Dermis blood vessel endothelial cell (primary cell): ENCODE data around the gene UBE2B. TPM values are rescaled to one million over a fixed set of nuclear protein-coding genes. Genes with fewer than 3 reads are reported as not detected.
"Not testable (repeated sequence)": the region's sequence is repeated elsewhere in the genome, so short reads cannot be mapped to it uniquely, and the experiment has no call there.

Experiments used
- DNase-seq: peaks from one replicate; pipeline ENCODE4 v3.0.0; 2010
- total RNA-seq: library from RNA; depleted of rRNA; stranded (reverse); fragments of >200 nt; gene quantifications from 2 replicates; pipeline ENCODE4 v1.2.3, GENCODE V29; 2014

The UBE2B gene
- total RNA-seq = 28.9 and 51.4 TPM in 2 replicates

DNA sequence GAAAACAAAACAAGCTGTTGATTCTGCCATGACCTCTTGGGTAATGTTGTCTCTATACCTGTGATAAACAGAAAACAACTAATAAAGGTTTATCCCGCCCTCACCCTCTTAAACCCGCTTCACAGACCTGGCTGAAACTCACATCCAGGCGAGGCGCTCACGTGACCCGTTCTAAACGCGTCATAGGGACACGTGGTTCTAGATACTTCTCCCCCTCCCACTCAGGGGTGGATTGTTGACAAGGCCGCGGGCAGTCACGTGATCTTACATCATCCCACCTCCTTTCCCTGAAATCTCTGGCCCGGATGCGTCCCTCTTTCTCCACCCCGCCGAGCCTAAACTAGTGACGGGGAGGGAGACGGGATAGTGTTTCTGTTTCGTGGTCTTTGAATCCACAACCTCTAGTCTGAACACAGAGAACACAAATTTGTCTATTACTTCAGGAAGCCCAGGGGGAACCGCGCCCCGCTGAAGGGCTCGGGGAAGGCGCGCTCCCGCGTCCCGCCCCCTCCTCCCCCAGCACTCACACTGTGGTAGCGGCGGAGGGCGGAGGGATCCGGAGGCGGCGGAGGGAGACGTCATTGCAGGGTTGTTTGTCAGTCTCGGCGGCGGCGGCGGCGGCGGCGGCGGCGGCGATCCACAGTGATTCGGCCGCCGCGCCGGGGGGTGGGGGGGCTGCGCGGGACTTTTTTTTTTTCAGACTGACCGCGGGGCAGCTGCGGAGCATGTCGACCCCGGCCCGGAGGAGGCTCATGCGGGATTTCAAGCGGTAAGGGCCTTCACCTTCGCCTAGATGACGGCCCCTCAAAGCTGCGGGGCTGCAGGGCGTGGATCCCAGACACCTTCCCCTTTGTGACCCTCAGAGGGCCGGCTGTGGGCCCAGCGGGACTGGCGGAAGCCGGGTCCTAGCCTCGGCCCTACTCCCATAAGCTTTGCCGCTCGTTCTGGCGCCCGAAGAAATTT lies at the start of gene UBE2B:
UBE2B (plus strand) TSS at position 699 of the 963 bp plus-strand sequence; CDS start at position 726, 27 bp downstream.
- DNase-seq = peak; percentile 100

DNA sequence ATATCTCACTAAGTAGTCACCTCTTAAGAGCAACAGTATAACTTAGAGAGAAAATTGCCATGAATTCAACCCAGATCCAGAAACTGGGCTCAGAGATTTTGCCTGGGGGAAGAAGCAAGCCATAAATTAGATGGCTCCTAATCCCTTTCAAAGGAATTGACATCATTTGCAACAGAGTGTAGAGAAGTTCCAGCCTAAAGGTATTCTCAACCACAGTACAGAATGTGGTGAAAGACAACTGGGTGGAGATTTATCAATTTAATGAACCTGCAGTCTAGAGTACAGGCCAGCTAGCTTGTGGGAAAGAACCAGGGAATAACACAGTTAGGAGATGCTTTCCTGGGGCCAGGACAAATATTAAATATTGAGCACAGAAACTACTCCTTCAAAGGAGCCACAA lies 44.0 kb upstream of the UBE2B start:
- DNase-seq = no peak

DNA sequence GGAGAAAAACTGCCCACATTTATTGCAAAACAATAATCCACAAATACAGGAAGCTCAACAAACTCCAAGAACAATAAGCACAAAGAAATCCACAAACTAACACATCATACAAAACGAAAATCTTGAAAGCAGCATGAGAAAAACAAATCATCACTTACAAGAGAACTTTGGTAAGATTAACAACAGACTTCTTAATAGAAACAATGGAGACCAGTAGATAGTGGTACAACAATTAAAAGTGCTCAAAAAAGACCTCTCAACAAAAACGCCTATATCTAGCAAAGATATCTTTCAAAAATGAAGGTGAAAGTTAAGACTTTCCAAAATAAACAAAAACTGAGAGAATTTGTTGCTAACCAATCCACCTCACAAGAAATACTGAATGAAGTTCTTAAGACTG lies 42.8 kb upstream of the UBE2B start:
- DNase-seq = peak; percentile 3

DNA sequence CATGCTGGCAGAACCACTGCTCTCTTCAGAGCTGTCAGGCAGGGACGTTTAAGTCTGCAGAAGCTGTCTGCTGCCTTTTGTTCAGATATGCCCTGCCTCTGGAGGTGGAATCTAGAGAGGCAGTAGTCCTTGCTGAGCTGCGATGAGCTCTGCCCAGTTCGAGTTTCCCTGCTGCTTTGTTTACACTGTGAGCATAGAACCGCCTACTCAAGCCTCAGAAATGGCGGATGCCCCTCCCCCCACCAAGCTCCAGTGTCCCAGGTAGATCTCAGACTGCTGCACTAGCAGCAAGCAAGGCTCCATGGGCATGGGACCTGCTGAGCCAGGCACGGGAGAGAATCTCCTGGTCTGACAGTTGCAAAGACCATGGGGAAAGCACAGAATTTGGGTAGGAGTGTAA lies 34.5 kb upstream of the UBE2B start:
- DNase-seq = not testable (repeated sequence)

DNA sequence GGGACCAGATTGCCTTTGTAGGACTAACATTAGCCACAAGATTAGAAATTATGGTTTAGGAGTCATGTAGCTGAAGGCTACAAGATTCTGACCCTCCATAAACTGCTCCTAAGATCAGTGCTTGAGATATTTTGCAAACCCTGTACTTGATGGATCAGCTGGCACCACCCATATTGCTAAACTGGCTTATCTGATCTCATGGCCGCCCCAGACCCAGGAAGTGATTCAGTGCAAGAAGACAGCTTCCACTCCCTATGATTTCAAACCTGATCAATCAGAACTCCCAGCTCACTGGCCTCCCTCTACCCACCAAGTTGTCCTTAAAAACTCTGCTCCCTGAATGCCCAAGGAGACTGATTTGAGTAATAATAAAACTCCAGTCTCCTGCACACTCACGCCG lies 27.9 kb upstream of the UBE2B start:
- DNase-seq = not testable (repeated sequence)

DNA sequence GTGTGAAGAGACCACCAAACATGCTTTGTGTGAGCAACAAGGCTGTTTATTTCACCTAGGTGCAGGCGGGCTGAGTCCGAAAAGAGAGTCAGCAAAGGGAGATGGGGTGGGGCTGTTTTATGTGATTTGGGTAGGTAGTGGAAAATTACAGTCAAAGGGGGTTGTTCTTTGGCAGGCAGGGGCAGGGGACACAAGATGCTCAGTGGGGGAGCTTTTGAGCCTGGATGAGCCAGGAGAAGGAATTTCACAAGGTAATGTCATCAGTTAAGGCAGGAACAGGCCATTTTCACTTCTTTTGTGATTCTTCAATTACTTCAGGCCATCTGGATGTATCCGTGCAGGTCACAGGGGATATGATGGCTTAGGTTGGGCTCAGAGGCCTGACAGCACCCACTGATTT lies 25.9 kb upstream of the UBE2B start:
- DNase-seq = not testable (repeated sequence)

DNA sequence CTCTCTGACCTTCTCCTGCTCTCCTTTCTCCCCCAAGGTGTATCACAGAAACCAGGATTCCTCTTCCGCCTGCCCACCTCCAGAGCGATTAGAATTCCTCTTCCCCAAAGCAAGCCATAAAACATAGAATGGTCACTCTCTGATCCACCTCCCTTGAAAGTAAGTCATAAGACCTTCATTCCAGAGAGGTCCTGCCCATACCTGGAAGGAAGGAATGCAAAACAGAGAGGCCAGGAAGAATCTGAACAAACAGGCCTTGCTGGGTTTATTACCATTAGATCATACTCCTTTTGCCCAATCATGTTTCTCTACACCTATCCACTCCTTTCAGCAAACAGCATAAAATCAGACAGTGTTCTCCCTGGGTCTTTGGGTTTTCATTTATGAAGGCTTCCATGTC lies 25.4 kb upstream of the UBE2B start:
- DNase-seq = no peak

DNA sequence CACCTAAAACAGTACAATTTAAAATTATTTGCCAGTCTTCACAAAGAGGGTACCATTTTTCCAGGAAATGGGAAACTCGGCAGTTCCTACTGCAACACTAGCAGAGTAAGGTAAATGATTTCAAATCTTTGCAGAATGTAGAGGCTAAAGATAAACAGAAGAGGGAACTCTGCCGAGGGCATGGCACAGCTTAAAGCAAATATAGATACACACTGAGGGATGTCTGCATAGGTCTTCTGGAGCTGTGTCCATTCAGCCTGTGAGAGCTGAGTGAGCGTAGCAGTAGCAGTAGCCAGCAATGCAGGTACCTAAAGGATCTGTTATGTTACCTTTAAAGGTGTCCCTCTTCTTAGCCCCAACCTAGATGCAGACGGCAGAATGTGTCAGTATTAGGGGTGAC lies 21.9 kb upstream of the UBE2B start:
- no peak for DNase-seq

DNA sequence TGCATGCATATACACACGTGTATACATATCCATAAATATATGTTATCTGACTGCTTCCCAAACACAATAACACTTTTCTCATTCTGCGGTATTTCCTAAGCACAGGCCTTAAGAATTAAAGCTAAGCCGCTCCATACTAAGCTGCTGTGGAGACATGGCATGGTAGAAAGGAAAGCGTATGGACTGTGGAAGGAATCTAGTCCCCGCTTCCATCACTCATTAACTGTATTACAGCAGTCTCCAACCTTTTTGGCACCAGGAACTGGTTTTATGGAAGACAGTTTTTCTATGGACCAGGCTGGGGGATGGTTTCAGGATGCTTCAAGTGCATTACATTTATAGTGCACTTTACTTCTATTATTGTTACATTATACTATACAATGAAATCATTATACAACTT lies 15.7 kb upstream of the UBE2B start:
- DNase-seq = no peak

DNA sequence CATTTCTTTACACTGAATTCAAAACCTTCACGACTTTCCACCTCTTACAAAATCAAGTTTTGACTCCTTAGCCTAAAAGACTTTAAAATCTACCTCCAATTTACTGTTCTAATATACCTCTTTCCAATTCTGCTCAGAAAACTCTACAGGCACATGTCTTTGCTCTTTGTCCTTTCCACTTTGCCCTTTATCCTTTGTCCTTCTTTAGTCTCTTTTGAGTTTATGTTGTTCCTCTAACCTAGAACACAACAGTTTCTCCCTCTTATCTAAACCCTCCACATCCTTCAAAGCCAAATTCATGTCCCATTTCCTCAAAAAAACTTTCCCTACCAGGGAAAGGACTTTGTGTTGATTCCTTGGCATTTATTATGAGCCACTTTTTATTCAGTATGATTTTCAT lies 5.8 kb upstream of the UBE2B start:
- no peak for DNase-seq

DNA sequence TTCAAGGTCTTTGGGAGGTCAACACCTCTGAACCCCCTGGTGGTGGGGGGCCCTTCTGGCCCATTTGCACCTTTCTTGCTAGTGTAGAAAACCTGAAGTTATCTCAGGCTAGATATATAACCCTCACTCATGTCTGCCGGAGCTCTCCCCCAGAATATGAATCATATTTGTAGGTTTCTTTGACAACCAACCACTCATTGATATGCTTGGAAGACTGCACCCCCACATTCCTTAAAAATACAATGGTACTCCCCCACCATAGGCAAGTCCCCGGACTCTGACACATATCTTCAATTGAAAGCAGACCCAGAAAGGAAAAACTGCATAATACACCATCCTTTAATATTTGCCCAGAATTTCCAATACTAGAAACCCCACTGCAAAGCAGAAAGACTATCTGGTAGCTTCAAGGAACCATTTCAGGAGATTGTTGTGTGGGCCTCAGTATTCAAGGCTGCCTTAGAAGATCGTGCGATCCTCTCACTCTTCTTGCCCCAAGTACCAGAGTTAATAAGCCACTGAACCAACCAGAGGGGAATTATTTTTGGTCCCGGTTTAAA lies 978 bp upstream of the UBE2B start:
- no peak for DNase-seq

DNA sequence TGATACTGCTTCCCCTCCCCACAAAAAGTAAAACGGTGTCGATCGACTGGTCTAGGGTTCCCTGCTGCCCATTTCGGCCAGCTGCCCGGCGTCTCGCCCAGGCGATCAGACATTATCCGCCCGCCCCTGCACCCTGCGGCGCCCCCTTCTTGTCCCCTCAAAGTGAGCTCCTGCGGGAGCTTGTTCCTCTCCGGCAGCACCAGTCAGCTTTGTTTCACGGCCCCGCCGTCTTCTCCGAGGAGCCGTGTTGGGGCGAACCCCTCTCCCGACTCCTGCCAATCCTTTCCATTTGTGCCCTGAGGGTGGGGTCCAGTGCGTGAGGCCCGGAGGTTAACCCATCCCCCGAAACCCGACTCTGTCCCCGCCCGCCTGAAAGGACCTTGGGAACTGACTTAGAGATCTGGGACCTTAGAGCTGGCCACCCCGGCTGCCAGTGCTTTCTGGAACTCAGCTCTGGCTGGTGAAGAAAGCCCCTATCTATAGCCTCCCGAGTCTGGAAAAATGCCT lies 518 bp downstream of the UBE2B start:
- DNase-seq = peak; percentile 57

DNA sequence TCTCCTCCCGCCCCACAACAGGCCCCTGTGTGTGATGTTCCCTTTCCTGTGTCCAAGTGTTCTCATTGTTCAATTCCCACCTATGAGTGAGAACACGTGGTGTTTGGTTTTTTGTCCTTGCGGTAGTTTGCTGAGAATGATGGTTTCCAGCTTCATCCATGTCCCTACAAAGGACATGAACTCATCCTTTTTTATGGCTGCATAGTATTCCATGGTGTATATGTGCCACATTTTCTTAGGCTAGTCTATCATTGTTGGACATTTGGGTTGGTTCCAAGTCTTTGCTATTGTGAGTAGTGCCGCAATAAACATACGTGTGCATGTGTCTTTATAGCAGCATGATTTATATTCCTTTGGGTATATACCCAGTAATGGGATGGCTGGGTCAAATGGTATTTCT lies 2.3 kb downstream of the UBE2B start:
- DNase-seq = not testable (repeated sequence)

DNA sequence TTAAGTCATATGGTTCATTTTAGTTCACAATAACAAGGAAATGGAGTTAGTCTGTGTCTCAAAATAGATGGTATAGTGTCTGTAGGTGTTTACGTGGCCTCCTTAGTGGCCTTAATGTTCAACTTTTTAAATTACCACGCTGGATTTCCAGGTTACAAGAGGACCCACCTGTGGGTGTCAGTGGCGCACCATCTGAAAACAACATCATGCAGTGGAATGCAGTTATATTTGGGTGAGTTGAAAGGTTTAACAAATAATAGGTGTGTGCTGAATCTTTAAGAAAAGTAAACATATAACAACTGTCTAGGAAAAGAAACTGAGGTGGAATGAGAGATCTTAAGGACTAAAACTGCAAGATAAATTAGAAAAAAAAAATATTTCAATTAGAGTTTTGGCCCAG lies 2.9 kb downstream of the UBE2B start:
- peak; percentile 16 for DNase-seq

DNA sequence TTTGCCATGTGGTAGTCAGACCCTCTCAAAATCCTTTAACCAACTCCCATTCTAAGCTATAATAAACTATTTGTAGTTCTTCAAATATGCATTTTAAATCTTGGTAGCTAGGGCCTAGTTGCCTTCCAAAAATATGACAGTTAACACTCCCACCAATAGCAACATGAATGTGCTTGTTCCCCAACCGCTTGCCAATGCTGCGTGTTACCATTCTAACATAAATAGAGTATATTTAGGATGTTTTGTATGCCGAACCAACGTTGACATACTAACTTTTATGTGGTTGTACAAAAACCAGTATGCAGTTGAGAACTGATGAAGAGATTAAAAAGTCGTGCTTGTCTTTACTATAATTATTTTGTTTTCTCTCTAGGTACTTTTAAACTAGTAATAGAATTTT lies 9.0 kb downstream of the UBE2B start:
- DNase-seq = no peak

DNA sequence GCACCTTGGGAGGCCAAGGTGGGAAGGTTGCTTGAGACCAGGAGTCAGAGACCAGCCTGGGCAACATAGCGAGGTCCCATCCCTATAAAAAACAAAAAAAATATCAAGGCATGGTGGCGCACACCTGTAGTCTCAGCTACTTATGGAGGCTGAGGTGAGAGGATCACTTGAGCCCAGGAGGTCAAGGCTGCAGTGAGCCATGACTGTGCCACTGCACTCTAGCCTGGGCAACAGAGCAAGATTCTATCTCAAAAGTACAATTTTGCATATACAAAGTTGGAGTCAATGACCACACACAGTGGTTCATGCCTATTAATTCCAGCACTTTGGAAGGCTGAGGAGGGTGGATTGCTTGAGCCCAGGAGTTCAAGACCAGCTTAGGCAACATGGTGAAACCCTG lies 10.8 kb downstream of the UBE2B start:
- not testable (repeated sequence) for DNase-seq

DNA sequence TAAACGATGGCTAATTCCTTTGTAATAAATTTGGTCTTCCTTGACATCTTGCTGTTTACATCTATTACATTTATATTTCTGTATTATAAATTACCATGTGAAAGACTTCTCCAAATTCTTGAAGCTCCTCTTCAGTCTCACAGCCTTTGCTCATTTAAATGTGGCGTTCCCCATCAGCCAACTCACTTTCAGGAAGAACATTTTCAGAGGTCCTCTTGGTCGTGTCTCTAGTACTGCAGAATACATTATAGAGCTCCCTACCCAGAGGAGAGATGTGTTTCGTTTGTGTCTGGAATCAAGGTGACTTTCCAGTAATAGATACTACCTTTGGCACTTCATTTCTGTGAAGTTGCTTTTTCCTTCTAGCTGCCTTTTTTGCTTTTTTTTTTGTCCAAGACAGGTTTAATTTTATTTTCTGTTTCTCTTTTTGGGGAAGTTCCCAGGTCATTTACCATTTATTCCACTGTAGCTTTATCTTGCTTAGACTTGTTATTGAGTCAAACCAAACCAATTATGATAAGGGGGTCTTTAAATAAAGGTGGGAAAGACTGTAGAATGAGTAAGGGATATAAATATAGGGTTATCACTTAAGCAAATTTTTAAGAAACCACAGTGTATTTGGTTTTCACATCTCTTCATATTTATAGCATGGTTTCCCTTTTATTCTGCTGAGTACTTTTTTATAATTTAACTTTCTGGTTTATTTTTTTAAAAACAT lies 12.8 kb downstream of the UBE2B start:
- no peak for DNase-seq

DNA sequence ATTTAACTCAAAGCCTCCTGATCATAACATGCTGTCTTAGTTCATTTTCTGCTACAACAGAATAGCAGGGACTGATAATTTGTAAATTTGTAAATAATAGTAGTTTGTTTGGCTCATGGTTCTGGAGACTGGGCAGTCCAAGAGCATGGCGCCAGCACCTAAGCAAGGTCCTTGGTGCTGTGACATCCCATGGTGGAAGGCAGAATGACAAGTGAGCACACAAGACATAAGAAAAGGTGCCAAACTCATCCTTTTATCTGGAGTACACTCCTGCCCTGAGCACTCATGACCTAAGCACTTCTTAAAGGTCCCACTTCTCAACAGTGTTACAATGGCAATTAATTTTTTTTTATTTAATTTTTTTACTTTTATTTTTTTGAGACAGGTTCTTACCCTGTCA lies 16.1 kb downstream of the UBE2B start:
- DNase-seq = no peak

DNA sequence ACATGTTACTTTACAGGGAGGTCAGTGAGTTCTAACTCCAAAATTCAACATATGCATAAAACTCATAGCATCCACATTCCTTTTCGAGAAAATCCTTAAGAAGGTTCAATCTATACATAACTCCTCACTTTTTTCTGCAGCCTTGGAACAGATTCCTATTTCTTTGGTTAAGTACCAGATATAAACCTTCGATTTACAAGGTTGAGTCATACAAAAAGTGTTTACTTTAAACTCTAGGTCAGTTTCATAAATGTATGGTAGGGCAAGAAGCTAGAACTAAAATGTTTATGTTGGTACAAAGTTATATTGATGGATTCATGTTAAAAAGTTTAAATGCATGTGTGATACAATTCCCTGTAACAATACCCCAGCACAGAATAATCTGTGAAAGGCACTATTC lies 20.9 kb downstream of the UBE2B start:
- no peak for DNase-seq

DNA sequence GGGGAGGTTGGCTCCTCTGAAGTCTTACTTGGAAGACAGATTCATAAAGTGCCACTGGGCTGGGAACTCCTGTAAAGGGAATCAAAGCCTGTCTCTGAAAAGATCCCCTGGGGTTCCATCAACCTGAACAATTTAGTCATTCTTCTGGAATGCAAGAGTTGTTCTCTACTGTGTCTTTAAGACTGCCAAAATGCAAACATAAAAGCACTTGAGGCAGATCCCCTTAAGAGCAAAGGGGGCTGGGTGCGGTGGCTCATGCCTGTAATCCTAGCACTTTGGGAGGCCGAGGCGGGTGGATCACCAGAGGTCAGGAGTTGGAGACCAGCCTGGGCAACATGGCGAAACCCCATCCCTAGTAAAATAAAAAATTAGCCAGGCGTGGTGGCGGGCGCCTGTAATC lies 23.6 kb downstream of the UBE2B start:
- DNase-seq = no peak

DNA sequence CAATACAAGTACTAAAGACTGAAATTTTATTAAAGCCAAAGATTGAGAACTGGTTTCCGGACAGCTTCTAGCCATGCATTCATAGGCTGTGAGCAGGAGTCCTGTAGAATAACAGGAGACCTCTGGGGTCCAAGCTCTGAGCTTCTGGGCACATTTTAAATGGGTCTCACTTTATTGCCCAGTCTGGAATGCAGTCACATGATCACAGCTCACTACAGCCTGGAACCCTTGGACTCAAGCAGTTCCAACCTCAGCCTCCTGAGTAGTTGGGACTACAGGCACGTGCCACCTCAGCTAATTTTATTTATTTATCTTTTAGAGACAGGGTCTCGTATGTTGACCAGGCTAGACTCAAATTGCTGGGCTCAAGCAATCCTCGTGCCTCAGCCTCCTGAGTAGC lies 24.9 kb downstream of the UBE2B start:
- DNase-seq = no peak

DNA sequence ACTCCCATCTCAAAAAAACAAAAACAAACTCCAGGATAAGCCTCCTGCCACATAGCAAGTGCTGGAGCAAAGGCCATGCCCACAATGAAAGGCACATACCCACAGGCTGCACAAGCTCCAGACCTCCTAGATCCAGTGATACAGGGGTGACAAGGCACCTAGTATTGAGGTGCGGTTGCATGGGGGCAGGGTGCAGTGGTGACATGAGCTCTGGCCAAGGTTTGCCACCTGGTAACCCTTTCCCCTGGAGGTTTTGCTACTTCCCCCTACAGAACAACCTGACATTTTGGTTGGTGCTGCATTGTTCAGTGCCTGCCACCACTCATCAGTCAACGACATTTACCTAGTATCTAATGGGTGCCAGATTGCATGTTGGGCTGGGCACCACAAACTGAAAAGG lies 25.8 kb downstream of the UBE2B start:
- DNase-seq = no peak

DNA sequence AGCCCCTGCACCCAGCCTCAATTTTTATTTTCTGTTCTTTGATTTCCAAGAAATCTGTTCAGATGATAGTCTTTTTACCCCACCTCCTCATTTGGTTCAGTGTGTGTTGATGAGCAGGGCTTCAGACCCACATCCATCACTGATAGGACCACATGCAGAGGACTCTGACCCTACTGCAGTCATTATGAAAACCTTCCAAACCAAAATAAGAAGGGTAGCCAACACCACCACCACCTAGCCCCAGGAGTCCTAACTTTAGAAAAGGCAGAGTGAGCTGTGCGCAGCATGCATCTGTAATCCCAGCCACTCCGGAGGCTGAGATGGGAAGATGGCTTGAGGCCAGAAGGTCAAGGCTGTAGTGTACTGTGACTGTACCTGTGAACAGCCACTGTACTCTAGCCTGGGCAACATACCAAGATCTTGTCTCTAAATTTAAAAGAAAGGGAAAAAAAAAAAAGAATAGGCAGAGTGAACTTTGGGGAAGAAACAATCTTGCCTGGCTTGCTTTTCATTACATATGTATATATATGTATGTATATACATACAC lies 27.3 kb downstream of the UBE2B start:
- DNase-seq = no peak
